ENCODE measurements around the gene ADAMTS17.

ADAMTS17 gene

GRCh38 chr15:99944131-99944530 is 397.6 kb downstream of the ADAMTS17 start:
- no peak for DNase-seq (ENCODE audit: low read depth)
- no peak for TF ChIP-seq CTCF (conservative IDR thresholded peaks at IDR 0.05; ENCODE audit: control insufficient read depth, insufficient read depth, low read depth, low read length)
- H3K4me3 ChIP-seq (ENCODE audit: control insufficient read depth, low read depth, low read length) = no peak overlapping the region

GRCh38 chr15:99943466-99943865 is 398.3 kb downstream of the ADAMTS17 start:
- no peak for DNase-seq (ENCODE audit: low read depth)
- no peak for TF ChIP-seq CTCF (conservative IDR thresholded peaks at IDR 0.05; ENCODE audit: control insufficient read depth, insufficient read depth, low read depth, low read length)
- no peak overlapping the region for H3K4me3 ChIP-seq (ENCODE audit: control insufficient read depth, low read depth, low read length)

GRCh38 chr15:99932676-99933402 is 408.9 kb downstream of the ADAMTS17 start:
- DNase-seq (ENCODE audit: low read depth) = no peak
- H3K4me3 ChIP-seq (ENCODE audit: control insufficient read depth, low read depth, low read length) = no peak overlapping the region
- TF ChIP-seq CTCF (conservative IDR thresholded peaks at IDR 0.05; ENCODE audit: control insufficient read depth, insufficient read depth, low read depth, low read length) = no peak

- no peak for DNase-seq (ENCODE audit: low read depth)
- TF ChIP-seq CTCF (conservative IDR thresholded peaks at IDR 0.05; ENCODE audit: control insufficient read depth, insufficient read depth, low read depth, low read length) = no peak
These were observed 409.8 kb downstream of the ADAMTS17 start for GRCh38 chr15:99931703-99932603.

GRCh38 chr15:99930696-99931095 is 411.1 kb downstream of the ADAMTS17 start:
- TF ChIP-seq CTCF (conservative IDR thresholded peaks at IDR 0.05; ENCODE audit: control insufficient read depth, insufficient read depth, low read depth, low read length) = no peak
- DNase-seq (ENCODE audit: low read depth) = no peak
- H3K4me3 ChIP-seq (ENCODE audit: control insufficient read depth, low read depth, low read length) = no peak overlapping the region

More at GRCh38 chr15:99931703-99932603, 409.8 kb downstream of the ADAMTS17 start:
- no peak overlapping the region for H3K4me3 ChIP-seq (ENCODE audit: control insufficient read depth, low read depth, low read length)

GRCh38 chr15:99929266-99929665 is 412.5 kb downstream of the ADAMTS17 start:
- no peak for DNase-seq (ENCODE audit: low read depth)
- TF ChIP-seq CTCF (conservative IDR thresholded peaks at IDR 0.05; ENCODE audit: control insufficient read depth, insufficient read depth, low read depth, low read length) = no peak
- H3K4me3 ChIP-seq (ENCODE audit: control insufficient read depth, low read depth, low read length) = no peak overlapping the region

Data from fibroblast of mammary gland (primary cell).